ENCODE data around the gene HLA-DMA.
A peak's percentile ranks its signal among the peaks of the same experiment; 100 is the strongest.

Gene HLA-DMA

DNA sequence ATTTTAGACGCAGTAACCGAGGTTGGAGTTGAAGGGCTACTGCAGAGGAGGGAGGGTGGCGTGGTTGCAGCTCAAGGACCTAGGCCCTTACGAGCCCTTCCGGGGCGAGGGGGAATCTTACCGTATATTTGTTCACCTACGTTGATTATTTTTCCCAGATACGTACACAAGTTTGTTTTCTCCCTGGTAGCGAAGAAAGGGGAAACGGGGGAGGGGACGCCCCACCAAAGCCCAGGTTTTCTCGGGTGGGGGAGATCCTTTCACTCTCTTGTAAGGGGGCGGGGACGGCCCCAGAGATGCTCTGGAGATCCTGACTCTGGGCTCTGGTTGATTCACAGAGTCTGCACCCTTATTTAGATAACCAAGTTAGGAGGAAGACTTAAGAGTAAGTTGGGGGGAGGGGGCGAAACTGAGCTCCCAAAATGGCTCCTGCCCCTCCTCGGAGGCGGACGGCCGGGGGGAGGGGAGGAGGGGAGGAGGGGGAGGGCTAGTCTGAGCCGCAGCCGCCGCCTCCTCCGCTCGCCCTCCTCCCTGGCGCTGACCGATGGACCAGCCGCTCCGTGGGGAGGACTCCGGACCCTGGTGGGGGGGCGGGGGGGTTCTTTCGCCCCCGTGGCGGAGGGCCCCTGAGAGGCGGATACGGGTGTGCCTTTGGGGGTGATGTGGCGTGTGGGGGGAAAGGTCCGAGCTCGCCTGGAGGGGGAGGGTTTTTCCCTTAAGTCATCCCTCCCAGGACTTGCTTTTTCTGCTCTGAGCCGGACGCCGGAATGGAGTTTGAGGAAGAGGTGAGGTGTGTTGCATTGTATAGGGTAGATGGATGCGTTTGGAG lies 17.7 kb upstream of the HLA-DMA start:
- H3K9me3 ChIP-seq (ENCODE audit: control insufficient read depth, insufficient read depth, low read length) = no peaks in the 10 kb centered on the region
- peak overlapping the region; percentile 99 for H3K9ac ChIP-seq (ENCODE audit: low read depth, low read length)
- H3K4me1 ChIP-seq (ENCODE audit: insufficient read depth, low read length) = peaks cover 6% of the 10 kb centered on the region
- H3K36me3 ChIP-seq (ENCODE audit: insufficient read depth, low read length) = peaks cover 27% of the 10 kb centered on the region

DNA sequence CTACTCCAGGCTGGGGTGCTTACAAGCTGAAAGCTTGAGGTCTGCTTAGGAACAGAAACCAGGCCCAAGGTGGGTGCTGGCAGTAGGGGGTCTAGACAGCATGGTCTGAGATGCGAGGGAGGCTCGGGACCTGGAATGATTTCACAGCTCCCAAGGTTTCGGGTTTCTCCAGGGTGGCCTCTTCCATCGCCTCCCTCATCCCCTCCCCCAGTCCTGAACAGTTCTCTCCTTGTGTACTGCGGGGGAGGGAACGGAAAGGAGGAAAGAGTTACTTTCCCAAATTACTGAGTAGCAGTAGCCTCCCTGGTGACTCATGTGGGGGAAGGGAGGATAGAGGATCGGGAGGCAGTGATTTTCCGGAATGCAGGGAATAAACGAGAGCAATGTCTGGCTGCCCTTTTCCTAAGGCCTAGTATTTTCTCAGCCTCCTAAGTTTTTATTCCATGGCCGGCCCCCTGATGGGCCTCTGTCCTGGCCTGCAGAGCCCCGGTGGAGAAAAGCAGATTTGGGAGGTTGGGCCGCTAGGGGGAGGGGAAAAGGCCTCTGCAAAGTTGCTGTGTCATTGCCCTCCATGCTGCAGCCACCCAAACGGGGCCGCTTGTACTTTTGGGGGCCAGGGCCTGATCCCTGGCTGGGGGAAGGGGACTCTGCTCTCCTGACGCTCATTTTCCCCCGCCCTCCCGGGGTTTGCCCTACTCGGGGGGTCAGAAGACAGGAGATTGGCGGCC lies 17.0 kb upstream of the HLA-DMA start:
- Histone ChIP-seq H3K9ac (ENCODE audit: low read depth, low read length) (peak overlapping the region; percentile 98), H3K9me3 (ENCODE audit: control insufficient read depth, insufficient read depth, low read length) (no peaks in the 10 kb centered on the region), H3K36me3 (ENCODE audit: insufficient read depth, low read length) (peaks cover 19% of the 10 kb centered on the region), H3K4me1 (ENCODE audit: insufficient read depth, low read length) (peaks cover 6% of the 10 kb centered on the region)

DNA sequence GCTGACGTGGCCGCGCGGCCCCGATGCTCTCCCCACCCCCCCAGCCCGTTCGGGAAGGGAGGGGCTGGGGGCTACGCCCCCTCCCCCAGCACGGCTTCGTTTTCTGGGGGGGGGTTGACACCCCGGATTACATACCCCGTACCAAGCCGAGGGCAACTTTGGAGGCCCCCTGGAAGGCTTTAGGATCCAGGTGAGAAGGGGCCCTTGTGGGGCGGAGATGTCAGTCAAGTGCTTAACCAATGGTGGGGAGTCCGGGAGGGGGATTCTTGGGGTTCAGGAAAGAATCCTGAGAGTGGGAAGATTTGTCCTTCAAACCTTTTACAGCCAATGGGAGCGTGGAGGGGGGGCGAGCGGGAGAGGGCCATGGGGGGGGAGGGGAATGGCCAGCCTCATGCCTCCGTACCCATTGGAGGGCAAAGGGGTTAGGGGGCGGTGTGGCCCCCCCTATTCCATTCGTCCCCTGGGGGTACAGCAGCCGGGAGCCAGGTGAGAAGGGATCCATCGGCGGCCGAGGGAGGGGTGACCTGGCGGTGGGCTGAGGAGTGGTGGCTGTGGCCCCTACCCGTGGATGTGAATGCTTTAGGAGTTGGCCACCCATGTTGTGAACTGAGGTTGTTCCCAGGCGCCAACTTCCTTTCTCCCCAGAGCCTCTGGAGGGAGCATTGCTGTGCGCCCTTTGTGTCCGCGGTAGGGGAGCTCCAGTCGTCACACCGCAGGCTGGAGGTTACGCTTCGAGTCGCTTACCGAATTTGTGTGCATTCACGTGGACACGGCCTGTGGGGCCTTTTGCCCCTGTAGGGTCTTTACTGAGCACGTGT lies 16.2 kb upstream of the HLA-DMA start:
- H3K4me1 ChIP-seq (ENCODE audit: insufficient read depth, low read length) = peaks cover 6% of the 10 kb centered on the region; the same call in 1 of the 2 replicates
- peaks cover 11% of the 10 kb centered on the region; the same call in 1 of the 2 replicates for H3K36me3 ChIP-seq (ENCODE audit: insufficient read depth, low read length)
- H3K9ac ChIP-seq (ENCODE audit: low read depth, low read length) = peak overlapping the region; percentile 98
- H3K9me3 ChIP-seq (ENCODE audit: control insufficient read depth, insufficient read depth, low read length) = no peaks in the 10 kb centered on the region

DNA sequence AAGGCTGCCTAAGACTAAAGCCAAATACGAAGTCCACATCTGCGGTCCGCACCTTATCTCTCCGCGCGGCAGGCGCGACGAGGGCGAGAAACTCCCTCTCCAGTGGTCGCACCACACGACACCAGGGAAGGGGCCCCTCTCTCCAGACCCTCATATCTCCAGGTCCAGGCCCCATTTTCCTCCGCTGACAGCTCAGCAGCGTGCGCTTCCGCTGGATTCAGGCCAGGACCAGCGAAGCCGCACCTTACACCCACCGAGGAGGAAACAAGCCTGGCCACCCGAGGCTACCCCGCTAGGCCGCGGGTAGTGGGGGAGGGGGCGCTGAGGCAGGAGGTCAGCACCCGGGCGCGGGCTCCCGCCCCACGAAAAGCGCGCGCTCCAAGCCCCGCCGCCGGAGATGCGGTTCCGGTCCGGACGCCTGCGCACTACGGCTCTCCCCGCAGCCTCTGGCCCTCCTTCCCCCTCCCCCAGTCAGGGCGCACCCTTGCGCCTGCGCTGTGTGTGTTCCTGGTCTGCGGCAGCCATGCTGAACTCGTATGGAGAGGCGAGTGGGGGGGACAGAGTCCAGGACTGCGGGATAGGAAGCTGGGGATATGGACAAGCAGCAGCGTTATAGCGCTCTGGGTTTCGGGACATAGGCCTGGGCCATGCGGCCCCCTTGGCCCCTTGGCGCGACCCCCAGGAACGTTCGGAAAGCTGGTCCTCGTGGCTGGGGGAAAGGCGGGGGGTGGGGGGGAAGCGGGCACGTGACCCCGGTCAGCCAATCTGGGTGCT lies 15.4 kb upstream of the HLA-DMA start, which contains the start of gene BRD2:
BRD2 (plus strand) TSS at position 502 of the 774 bp plus-strand sequence. CDS start 4,305 bp downstream, outside the sequence.
- peaks cover 4% of the 10 kb centered on the region; the same call in 1 of the 2 replicates for H3K36me3 ChIP-seq (ENCODE audit: insufficient read depth, low read length)
- H3K4me1 ChIP-seq (ENCODE audit: insufficient read depth, low read length) = peaks cover 6% of the 10 kb centered on the region; the same call in 1 of the 2 replicates
- no peaks in the 10 kb centered on the region for H3K9me3 ChIP-seq (ENCODE audit: control insufficient read depth, insufficient read depth, low read length)

DNA sequence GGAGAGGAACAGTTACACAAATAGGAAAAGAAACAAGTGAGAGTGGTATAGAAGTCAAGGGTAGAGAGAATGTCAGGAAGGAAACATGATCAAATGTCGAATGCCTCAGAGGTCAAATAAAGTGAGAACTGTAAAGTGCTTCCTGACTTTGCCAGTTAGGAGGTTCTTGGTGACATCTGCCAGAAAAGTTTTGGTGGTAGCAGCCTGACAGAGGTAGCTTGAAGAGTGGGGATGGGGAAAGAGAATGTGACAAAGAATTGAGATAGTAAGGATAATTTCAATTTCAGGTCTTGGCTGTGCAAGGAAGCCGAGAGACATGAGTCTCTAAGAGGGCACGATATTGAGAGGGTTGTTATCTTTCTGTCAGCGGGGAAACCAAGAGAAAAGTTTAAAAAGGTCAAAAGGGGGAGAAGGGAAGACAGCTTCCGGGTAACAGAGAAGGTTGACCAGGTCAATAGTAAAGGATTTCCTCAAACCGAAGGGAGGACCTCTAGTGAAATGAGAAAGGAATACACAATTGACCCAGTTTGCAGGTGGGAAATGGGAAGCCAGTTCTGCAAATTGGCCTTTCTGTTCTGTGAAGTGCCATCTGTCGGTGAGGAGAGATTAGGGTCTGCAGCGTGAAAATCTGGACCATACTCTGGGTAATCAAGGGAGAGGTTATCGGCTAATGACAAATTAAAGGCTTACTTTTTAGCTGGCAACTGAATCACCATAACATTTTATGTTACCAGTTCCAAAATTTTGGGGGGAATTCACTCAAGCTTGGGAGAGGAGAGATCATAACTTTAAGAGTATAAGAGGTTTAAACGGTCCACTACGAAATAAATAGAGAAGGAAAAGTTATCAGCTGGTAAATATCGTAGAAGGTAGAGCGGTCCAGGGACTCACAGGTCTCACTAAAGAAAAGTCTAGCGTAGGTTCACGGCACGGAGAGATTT lies 14.5 kb upstream of the HLA-DMA start:
- Histone ChIP-seq H3K9ac (ENCODE audit: low read depth, low read length) (peak overlapping the region; percentile 98), H3K9me3 (ENCODE audit: control insufficient read depth, insufficient read depth, low read length) (no peaks in the 10 kb centered on the region), H3K4me1 (ENCODE audit: insufficient read depth, low read length) (peaks cover 6% of the 10 kb centered on the region; the same call in 1 of the 2 replicates), H3K36me3 (ENCODE audit: insufficient read depth, low read length) (no peaks in the 10 kb centered on the region; the same call in 1 of the 2 replicates)

More for the DNA sequence above, 15.4 kb upstream of the HLA-DMA start, which contains the start of gene BRD2:
- peak within 1 kb of the TSS; percentile 98 for H3K9ac ChIP-seq (ENCODE audit: low read depth, low read length)

DNA sequence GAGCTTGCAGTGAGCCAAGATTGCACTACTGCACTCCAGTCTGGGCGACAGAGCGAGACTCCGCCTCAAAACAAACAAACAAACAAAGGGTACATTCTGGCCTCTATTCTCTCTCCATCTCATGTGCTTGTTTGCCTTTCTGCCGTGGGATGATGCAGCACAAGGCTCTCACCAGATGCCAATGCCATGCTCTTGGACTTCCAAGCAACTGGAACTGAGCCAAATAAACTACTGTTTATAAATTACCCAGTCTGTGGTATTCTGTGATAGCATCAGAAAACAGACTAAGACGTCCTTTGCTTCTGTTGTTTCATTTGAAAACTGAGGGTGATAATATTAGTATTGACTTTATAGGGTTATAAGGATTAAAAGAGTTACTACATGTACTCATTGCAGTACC lies 11.9 kb upstream of the HLA-DMA start:
- no peaks in the 10 kb centered on the region for H3K36me3 ChIP-seq (ENCODE audit: insufficient read depth, low read length)
- peaks cover 6% of the 10 kb centered on the region; the same call in 1 of the 2 replicates for H3K4me1 ChIP-seq (ENCODE audit: insufficient read depth, low read length)
- no peaks in the 10 kb centered on the region for H3K9me3 ChIP-seq (ENCODE audit: control insufficient read depth, insufficient read depth, low read length)
- H3K9ac ChIP-seq (ENCODE audit: low read depth, low read length) = no peak overlapping the region

DNA sequence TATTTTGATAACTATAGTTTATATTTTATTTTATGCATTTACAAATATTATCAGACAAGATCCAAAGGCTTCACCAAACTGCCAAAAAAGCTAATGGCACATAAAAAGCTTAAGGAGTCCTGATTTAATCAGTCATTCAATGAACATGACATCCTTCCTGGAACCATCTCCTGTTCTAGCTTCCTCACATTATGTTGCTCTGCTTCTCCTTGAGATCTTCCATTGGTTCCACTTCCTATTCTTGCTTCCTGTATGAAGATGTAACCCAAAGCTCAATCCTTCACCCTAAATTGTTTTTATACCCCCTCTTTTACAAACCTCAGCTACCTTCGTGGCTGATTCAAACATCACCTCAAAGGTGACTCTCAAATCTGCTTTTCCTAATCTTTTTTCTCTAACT lies 11.0 kb upstream of the HLA-DMA start:
- Histone ChIP-seq H3K4me1 (ENCODE audit: insufficient read depth, low read length) (peaks cover 6% of the 10 kb centered on the region; the same call in 1 of the 2 replicates), H3K36me3 (ENCODE audit: insufficient read depth, low read length) (no peaks in the 10 kb centered on the region), H3K9ac (ENCODE audit: low read depth, low read length) (no peak overlapping the region), H3K9me3 (ENCODE audit: control insufficient read depth, insufficient read depth, low read length) (no peaks in the 10 kb centered on the region)

DNA sequence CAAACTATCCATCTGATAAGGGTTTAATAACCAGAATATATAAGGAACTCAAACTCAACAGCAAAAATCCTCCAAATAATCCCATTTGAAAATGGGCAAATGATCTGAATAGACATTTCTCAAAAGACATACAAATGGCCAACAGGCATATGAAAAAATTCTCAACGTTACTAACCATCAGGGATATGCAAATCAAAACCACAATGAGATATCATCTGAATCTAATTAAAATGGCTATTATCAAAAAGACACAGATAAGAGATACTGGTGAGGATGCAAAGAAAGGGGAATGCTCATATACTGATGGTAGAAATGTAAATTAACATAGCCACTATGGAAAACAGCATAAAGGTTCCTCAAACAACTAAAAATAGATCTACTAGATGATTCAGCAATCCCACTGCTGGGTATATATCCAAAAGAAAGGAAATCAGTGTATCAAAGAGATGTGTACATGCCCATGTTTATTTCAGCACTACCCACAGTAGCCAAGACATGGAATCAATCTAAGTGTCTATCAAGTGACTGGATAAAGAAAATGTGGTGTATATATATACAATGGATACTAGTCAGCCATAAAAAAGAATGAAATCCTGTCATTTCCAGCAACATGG lies 9.4 kb upstream of the HLA-DMA start:
- no peaks in the 10 kb centered on the region for H3K36me3 ChIP-seq (ENCODE audit: insufficient read depth, low read length)
- peaks cover 6% of the 10 kb centered on the region; the same call in 1 of the 2 replicates for H3K4me1 ChIP-seq (ENCODE audit: insufficient read depth, low read length)
- H3K9ac ChIP-seq (ENCODE audit: low read depth, low read length) = no peak overlapping the region
- H3K9me3 ChIP-seq (ENCODE audit: control insufficient read depth, insufficient read depth, low read length) = no peaks in the 10 kb centered on the region

DNA sequence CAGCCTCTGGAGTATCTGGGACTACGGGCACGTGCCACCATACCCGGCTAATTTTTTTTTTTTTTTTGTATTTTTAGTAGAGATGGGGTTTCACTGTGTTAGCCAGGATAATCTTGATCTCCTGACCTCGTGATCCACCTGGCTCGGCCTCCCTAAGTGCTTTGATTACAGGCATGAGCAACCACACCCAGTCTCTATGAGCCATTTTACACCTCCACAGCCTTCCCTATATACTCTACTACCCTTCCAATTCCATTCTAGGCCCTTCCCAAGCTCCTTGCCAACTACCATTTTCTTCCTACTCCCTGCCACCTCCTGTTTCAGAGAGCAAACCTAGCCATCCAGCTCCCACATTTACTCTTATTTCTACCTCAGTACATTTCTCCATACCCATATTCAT lies 7.7 kb upstream of the HLA-DMA start:
- Histone ChIP-seq H3K36me3 (ENCODE audit: insufficient read depth, low read length) (no peaks in the 10 kb centered on the region), H3K9me3 (ENCODE audit: control insufficient read depth, insufficient read depth, low read length) (no peaks in the 10 kb centered on the region), H3K4me1 (ENCODE audit: insufficient read depth, low read length) (no peaks in the 10 kb centered on the region), H3K9ac (ENCODE audit: low read depth, low read length) (no peak overlapping the region)

DNA sequence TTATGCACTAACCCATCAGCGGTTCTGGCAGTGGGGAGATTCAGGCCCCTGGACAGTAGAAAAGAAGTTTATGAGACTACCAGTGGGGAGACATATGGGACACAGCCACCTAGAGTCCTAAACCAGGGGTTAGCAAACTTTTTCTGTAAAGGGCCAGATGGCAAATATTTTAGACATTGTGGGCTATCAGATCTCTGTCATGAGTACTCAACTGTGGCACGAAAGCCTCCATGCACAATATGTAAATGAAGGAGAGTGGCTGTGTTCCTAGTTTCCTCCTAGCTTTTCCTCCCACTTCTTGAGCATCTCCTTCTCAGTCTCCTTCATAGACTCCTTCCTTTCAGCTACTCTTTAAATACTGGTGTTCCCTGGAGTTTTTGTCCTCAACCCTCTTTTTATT lies 3.3 kb upstream of the HLA-DMA start:
- Histone ChIP-seq H3K9ac (ENCODE audit: low read depth, low read length) (no peak overlapping the region), H3K9me3 (ENCODE audit: control insufficient read depth, insufficient read depth, low read length) (no peaks in the 10 kb centered on the region), H3K36me3 (ENCODE audit: insufficient read depth, low read length) (no peaks in the 10 kb centered on the region), H3K4me1 (ENCODE audit: insufficient read depth, low read length) (no peaks in the 10 kb centered on the region)

DNA sequence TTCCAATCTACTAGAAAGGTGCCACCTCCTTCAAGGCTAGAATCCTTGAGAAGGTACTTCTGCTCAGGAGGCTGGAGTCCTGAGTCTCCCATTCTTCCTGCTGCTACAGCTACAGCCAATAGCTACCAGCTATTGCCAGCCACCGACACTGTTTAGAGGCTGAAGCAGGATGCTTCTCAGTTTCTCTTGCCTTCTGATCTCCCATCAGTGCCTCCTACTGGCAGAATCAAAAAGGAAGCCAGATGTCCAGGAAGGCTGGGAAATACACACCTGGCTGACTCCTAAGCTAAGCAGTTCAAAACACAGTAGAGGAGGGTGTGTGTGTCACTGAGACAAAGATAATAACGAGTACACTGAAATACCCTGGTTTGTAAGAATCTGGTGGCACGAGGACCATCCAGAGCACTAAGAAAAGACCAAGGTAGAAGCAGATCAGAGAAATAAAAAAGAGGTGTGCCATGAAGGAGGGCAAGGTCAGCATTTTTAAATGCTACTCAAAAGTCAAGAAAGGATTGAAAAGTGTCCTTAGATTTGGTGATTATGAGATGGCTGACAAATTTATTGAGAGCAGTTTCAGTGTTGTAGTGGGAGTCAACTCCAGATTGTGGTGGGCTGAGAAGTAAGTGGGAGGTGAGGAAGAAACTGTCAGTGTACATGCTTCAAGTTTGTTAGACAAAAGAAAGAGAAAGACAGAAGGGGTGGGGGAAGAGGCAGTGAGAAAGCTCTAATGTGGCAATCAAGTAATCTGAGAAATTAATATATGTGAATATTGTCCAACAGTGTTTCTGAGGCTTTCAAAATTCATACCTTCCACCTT lies 2.3 kb upstream of the HLA-DMA start:
- no peaks in the 10 kb centered on the region for H3K9me3 ChIP-seq (ENCODE audit: control insufficient read depth, insufficient read depth, low read length)
- no peaks in the 10 kb centered on the region for H3K36me3 ChIP-seq (ENCODE audit: insufficient read depth, low read length)
- H3K9ac ChIP-seq (ENCODE audit: low read depth, low read length) = no peak overlapping the region
- no peaks in the 10 kb centered on the region for H3K4me1 ChIP-seq (ENCODE audit: insufficient read depth, low read length)

DNA sequence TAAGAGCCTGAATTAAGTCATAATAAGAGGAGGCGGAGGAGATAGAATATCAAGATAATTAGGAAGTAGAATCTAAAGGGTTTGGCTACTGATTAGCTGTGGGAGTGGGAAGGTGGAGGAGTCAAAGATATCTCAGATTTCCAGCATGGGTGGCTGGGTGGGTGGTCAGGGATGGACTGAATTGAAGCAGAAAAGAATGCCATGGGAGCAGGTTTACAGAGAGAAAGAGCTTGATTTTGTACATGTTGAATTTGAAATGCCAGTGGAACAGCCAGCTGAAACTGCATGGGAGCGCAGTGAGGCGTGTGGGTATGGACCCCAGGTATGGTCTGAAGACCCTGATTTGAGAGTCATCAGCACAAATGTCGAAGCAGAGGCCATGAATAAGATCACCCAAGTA lies 1.4 kb upstream of the HLA-DMA start:
- no peaks in the 10 kb centered on the region for H3K4me1 ChIP-seq (ENCODE audit: insufficient read depth, low read length)
- no peak overlapping the region for H3K9ac ChIP-seq (ENCODE audit: low read depth, low read length)
- no peaks in the 10 kb centered on the region for H3K36me3 ChIP-seq (ENCODE audit: insufficient read depth, low read length)
- H3K9me3 ChIP-seq (ENCODE audit: control insufficient read depth, insufficient read depth, low read length) = no peaks in the 10 kb centered on the region
